Measurements from ENCODE around the gene RIPK4. TPM values are rescaled to one million over a fixed set of nuclear protein-coding genes. Genes with fewer than 3 reads are reported as not detected.
"Not testable (repeated sequence)": the region's sequence is repeated elsewhere in the genome, so short reads cannot be mapped to it uniquely, and the experiment has no call there.

Gene RIPK4
- total RNA-seq, 1 experiment from 2014 or later = 16.0 TPM

DNA sequence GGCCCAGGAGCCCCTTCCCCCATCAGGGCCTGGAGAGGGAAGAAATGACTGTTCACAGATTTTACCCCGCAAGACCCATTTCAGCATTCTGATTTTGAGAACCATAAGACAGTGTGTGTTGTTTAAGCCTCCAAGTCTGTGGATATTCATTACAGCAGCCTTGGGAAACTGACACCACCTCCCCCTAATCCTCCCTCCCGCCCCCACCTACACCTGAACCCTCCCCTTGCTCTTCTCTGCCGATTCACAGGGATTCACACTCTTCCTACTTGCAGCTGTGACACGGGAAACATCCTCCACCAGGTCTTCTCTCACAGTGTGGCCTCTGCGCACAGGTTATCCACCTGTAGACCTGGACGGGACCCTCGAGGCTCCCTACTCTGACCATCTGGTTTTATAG, 50.1 kb downstream of the RIPK4 start:
- no peak for DNase-seq (ENCODE audit: low spot score)
- CTCF ChIA-PET = no interaction called here
- intact Hi-C loops (cut with micrococcal nuclease; ENCODE audit: unreplicated experiment) = no loop called here
- TF ChIP-seq EZH2 (IDR thresholded peaks at IDR 0.05; ENCODE audit: borderline replicate concordance, low read depth, low read length, poor library complexity, severe bottlenecking) = no peak
- TF ChIP-seq, protein P1, sequence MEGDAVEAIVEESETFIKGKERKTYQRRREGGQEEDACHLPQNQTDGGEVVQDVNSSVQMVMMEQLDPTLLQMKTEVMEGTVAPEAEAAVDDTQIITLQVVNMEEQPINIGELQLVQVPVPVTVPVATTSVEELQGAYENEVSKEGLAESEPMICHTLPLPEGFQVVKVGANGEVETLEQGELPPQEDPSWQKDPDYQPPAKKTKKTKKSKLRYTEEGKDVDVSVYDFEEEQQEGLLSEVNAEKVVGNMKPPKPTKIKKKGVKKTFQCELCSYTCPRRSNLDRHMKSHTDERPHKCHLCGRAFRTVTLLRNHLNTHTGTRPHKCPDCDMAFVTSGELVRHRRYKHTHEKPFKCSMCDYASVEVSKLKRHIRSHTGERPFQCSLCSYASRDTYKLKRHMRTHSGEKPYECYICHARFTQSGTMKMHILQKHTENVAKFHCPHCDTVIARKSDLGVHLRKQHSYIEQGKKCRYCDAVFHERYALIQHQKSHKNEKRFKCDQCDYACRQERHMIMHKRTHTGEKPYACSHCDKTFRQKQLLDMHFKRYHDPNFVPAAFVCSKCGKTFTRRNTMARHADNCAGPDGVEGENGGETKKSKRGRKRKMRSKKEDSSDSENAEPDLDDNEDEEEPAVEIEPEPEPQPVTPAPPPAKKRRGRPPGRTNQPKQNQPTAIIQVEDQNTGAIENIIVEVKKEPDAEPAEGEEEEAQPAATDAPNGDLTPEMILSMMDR (conservative IDR thresholded peaks at IDR 0.05; ENCODE audit: low read depth, low read length) = no peak
- Histone ChIP-seq H3K27me3 (replicated peaks; ENCODE audit: insufficient read depth, low read depth, low read length, poor library complexity) (no peaks in the 10 kb centered on the region), H3K4me1 (ENCODE audit: insufficient read depth, low read length, poor library complexity, severe bottlenecking) (no peaks in the 10 kb centered on the region), H3K9me3 (ENCODE audit: low read depth, low read length, poor library complexity, severe bottlenecking) (no peaks in the 10 kb centered on the region), H3K4me3 (ENCODE audit: low read depth, low read length, poor library complexity, severe bottlenecking) (no peak overlapping the region), H3K27ac (ENCODE audit: low read depth, low read length, poor library complexity, severe bottlenecking) (no peak overlapping the region), H3K36me3 (ENCODE audit: insufficient read depth, low read length, poor library complexity, severe bottlenecking) (no peaks in the 10 kb centered on the region)
- POLR2A ChIA-PET (ENCODE audit: low non-redundant PET) = no interaction called here
- BruUV-seq (replicated peaks) = no TSS peak

DNA sequence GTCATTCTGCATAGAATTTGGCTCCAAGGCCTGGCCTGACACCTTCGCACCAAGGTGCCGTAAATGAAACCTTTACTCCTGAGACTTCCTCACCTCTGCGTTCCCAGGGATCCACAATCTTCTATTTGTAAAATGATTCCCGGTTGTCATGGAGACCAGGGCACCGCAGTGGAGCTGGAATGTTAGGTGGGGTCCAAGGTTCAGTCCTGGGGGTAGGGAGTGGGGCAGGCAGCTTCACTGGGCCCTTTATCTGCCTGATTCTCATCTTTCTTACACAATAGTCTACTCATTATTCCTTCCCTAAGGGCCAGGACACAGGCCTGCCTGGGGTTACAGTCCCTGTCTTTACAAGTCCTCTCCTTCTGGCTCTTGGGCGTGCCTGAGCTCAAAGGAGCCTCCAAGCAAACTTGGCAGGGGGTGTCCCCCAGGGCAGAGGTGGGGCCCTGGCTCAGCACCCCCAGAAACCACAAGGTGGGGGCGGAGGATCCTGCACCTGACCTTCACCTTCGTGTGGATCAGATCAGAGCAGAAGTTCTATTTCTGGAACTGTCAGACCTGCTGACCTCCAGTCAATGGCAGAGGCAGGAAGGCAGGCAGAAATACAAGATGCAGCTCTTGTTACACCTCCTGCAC, 51.1 kb downstream of the RIPK4 start:
- no peak for TF ChIP-seq EZH2 (IDR thresholded peaks at IDR 0.05; ENCODE audit: borderline replicate concordance, low read depth, low read length, poor library complexity, severe bottlenecking)
- TF ChIP-seq, protein P1 (conservative IDR thresholded peaks at IDR 0.05; ENCODE audit: low read depth, low read length) = no peak
- H3K4me1 ChIP-seq (ENCODE audit: insufficient read depth, low read length, poor library complexity, severe bottlenecking) = no peaks in the 10 kb centered on the region
- H3K27ac ChIP-seq (ENCODE audit: low read depth, low read length, poor library complexity, severe bottlenecking) = no peak overlapping the region
- ChIA-PET POLR2A (ENCODE audit: low non-redundant PET) (no interaction called here), CTCF (no interaction called here)
- H3K27me3 ChIP-seq (replicated peaks; ENCODE audit: insufficient read depth, low read depth, low read length, poor library complexity) = no peaks in the 10 kb centered on the region
- no peak for DNase-seq (ENCODE audit: low spot score)
- BruUV-seq (replicated peaks) = no TSS peak
- H3K9me3 ChIP-seq (ENCODE audit: low read depth, low read length, poor library complexity, severe bottlenecking) = no peaks in the 10 kb centered on the region
- intact Hi-C loops (cut with micrococcal nuclease; ENCODE audit: unreplicated experiment) = no loop called here
- no peak overlapping the region for H3K4me3 ChIP-seq (ENCODE audit: low read depth, low read length, poor library complexity, severe bottlenecking)
- H3K36me3 ChIP-seq (ENCODE audit: insufficient read depth, low read length, poor library complexity, severe bottlenecking) = no peaks in the 10 kb centered on the region

DNA sequence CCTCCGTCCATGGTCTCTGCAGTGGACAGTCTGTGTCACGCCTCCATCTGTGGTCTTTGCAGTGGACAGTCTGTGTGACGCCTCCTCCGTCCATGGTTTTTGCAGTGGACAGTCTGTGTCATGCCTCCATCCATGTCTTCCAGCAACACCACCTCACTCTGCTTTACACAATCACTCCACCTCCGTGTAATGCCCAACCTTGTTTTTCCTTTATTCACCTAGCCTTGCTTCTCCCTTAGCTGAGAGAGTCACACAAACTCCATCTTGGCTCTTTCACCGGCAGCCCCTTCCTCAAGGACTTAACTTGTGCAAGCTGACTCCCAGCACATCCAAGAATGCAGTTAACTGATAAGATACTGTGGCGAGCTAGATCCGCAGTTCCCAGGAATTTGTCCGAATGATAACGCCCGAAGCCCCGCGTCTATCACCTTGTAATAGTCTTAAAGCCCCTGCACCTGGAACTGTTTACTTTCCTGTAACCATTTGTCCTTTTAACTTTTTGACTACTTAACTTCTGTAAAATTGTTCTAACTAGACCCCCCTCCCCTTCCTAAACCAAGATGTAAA, 52.5 kb downstream of the RIPK4 start:
- CTCF ChIA-PET; H3K27ac ChIP-seq (ENCODE audit: low read depth, low read length, poor library complexity, severe bottlenecking); H3K4me1 ChIP-seq (ENCODE audit: insufficient read depth, low read length, poor library complexity, severe bottlenecking); H3K36me3 ChIP-seq (ENCODE audit: insufficient read depth, low read length, poor library complexity, severe bottlenecking); H3K4me3 ChIP-seq (ENCODE audit: low read depth, low read length, poor library complexity, severe bottlenecking); intact Hi-C loops (cut with micrococcal nuclease; ENCODE audit: unreplicated experiment); H3K27me3 ChIP-seq (replicated peaks; ENCODE audit: insufficient read depth, low read depth, low read length, poor library complexity); POLR2A ChIA-PET (ENCODE audit: low non-redundant PET); DNase-seq (ENCODE audit: low spot score); H3K9me3 ChIP-seq (ENCODE audit: low read depth, low read length, poor library complexity, severe bottlenecking); BruUV-seq (replicated peaks): not testable (repeated sequence)
